COLO829 (cell line): ENCODE measurements around the gene MRM2.

ENCODE experiments used
- DNase-seq: peaks from one replicate; pipeline ENCODE4 v3.0.0; 2012; ENCODE audit warnings: low spot score

MRM2 gene

DNA sequence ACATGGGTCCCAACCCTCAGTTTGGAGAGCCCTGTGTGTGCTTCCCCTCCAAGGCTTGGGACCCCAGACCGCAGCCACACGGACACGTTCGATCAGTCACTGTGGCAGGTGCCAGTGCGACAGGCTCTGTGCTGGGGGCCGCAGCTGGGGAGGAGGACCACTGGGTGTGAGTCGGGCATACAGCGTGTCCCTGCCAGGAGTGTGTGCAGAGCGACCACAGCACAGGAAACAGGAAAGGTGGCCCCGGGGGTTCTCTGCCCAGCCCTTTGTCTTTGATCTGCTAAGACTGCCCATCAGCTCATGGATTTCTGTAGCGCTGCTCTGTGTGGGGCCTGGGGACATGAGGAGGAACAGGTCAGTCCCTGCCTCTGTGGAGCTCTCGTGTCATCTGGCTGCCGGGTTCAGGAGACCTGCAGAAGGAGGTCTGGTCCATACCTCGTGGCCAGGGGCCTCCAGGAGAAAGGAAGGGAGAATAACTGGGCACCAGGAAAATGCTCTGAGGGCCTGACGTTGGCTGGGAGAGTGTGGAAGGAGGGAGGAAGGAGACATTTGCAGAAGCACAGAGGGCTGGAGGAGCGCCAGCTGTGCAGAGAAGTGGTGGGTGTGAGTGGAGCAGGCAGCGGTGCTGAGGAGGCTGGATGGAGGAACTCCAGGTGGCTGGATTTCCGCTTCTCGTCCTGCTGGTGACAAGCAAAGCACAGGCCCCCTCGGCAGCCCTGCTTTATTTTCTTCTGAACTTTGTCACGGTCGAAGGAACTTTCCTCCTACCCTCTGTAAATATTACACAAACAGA, 4.1 kb upstream of the MRM2 start:
- DNase-seq, result no peak

DNA sequence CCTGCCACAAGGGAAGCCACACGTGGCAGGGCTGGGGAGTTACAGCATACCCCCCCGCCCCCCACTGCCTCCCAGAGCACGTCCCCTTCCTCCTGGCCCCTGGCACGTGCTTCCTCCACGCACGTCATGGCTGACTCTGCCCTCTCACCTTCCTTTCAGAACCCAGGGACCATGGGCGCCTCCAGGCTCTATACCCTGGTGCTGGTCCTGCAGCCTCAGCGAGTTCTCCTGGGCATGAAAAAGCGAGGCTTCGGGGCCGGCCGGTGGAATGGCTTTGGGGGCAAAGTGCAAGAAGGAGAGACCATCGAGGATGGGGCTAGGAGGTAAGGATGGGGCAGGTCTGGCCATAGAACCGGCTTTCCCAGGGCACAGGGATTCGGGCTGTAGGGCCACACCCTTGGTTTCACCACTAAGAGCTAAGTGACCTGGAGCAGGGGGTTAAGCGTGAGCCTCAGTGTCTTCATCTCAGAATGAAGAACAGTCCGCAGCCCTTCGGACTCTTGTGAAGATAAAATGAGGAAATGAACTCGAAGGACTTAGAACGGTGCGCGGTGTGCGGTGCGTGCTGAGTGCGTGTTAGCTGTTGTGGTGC, 2.5 kb upstream of the MRM2 start:
- DNase-seq, result no peak

DNA sequence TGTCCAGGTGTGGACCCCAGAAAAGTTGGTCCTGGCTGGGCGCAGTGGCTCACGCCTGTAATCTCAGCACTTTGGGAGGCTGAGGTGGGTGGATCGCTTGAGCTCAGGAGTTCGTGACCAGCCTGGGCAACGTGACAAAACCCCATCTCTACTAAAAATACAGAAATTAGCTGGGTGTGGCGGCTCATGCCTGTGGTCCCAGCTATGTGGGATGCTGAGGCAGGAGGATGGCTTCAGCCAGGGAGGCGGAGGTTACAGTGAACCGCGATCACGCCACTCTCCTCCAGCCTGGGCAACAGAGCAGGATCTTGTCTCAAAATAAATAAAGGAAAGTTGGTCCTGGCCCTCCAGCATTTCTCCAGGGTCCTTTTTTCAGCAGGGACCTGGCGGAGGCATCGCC, 1.5 kb upstream of the MRM2 start:
- DNase-seq, result no peak

DNA sequence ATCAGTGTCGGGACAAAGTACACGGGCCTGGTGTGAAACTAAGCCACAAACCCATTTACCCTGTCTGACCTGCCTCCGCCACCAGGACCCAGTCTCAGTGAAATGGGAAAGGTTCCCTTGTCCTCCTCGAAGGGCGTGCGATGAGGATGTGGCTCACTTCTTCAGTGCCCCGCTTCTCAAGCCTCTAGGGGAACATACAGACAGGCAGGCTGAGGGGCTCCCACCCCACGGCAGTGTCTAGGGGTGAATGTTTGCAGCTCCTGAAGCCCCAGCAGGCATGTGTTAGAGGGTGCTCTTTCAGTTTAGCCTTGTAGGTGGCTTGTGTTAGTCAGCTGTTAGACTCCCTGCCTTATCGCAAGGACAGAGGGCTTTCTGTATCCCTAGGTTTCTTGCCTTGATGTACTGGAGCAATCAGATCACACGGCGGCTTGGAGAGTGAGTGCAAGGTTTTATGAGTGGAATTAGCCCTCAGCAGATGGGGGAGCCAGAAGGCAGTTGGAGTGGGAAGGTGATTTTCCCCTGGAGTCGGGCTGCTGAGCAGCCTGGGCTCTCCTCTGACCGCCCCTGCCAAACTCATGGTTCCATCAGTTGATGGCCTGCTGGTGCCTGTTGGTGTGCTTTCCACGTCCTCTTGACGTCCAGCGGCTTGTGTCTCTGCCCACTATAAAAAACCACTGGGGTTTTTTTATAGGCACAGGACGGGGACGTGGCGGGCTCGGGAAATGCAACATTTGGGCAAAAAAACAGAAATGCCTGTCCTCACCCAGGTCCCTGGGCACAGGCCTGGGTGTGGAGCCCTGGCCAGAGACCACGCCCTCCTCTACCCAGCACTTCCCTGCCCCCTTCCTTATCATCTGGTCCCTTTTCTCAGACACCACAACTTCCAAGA, 780 bp upstream of the MRM2 start:
- DNase-seq, result no peak

DNA sequence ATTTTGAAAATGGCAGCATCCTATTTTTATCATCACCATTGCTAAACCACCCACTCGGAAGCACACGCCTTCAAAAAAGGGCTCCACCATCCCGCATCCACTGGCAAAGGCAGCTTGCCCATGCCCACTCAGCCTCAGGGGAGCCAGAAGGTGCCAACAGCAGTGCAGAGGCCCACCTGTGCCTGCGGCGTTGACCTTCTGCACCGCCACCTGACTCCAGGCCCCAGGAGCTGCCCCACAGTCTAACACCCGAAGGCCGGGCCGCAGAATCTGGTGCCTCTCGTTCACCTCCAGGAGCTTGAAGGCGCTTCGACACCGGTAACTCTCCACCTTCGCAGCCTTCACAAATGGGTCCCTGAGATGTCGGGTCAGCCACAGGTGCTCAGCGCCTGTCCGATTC, 2.8 kb downstream of the MRM2 start:
- no peak for DNase-seq

DNA sequence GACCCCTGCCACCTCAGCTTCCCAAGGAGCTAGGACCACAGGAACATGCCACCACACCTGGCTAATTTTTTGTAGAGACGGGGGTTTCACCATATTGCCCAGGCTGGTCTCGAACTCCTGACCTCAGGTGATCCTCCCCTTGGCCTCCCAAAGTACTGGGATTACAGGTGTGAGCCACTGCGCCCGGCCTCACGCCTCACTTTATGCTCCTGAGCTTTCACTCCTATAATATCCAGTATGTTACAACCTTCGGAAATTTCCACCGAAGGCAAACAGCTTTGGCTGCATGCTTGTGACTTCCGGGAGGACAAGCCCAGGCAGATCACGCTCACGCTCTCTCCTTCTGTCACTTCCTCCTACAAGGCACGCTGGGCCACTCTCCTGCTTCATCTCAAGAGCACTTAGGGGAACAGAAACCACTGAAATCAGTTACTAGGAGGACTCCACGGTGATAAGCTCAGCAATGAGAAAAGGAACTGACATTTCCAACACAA, 4.8 kb downstream of the MRM2 start:
- no peak for DNase-seq

DNA sequence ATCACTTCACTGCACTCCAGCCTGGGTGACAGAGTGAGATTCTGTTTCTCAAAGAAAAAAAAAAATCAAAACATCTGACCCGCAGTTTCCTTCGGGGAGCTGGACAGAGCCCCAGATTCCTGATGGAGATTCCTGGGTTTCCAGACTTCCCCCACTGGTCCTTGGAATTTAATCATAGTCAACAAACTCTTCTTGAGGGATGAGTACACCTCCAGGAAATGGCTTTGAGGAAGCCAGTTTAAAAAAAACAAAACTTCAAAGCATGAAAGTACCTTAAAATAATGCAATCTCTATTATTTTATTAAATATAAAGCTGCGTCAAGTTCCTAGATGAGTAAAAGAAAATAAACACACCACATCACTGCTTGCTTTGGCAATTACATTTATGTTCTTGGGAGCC, 8.1 kb downstream of the MRM2 start:
- no peak for DNase-seq

DNA sequence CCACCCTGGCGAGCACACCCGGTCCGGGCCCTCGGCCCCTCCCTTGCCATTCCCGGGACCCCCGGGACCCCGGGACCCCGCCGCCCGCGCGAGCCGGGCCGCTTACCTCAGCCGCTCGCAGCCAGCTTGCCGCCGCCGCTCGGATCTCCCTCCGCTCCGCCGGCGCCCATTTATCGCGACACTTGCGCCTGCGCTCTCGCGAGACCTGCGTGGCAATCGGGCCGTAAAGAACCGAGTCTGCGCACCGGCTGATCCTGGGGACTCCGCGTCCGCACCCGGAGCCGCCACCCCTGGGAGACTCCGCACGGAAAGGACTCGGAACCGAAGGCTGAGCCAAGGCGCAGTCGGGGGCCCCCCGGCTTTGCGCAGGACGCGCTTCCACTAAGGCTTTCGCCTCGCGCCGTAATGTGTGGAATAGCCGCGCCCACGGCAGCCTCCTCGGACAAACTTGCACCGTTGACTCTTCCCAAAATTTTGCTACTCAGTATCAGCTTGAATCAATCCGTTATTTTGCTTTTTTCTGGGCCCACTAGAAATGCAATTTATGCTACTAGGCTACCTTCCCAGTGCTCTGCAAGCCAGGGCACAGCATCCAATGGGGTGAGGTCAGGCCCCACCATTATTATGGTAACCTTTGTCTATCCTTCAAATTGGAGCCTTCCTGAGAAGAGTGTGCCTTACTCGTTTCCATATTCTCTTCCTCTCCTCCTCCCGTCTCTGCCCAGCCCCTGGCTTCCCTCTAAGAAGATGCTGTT, 9.1 kb downstream of the MRM2 start, which contains the start of gene MAD1L1:
Gene MAD1L1 (minus strand): TSS at position 180 of the 755 bp plus-strand sequence. CDS start 2,812 bp downstream, outside the sequence.
- peak; percentile 88 for DNase-seq

DNA sequence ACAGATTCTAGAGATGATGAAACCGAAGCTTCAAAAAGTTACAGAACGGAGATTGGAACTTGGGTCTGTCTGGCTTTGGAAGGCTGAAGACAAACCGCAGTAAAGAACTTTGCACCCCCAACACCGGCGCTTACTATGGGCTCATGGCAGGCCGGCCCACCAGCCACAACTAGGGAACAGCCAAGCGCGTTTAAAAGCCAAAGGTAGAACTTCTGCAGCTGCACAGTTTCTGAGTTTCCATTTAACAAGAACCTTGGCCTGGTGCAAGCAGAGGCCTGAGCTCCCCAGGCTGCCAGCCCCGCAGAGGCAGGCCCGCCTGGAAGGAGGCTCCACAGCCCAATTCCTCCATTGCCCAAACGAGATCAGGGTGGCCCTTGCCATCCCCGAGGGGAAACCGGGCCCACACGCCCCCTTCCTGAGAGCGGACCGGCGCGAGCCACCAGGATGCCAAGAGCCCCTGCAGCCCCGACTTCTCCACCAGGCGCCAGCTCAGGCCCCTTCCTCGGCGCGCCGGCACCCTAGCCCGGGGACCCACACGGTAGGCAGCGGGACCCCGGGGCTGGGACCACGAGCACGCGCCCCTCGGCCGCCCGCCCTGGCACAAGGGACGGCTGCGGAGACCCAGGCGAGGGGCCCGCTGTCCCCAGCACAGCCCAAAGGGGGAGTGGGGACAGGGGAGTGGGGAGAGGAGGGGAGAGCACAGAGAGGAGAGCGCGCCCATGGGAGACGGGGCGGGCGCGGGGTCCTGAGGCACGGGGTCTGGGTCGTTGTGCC, 9.8 kb downstream of the MRM2 start:
- DNase-seq, result no peak

DNA sequence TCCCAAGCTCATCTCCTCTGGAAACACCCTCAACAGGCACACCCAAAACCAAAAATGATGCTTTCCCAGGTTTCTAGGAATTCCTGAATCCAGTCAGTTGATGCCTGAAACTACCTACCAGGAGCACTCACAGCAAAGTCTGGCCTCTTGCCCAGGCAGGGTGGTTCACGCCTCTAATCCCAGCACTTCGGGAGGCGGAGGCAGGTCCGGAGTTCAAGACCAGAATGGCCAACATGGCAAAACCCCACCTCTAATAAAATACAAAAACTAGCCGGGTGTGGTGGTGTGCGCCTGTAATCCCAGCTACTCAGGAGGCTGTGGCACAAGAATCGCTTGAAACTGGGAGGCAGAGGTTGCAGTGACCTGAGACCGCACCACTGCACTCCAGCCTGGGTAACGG, 11.1 kb downstream of the MRM2 start:
- DNase-seq, result no peak

DNA sequence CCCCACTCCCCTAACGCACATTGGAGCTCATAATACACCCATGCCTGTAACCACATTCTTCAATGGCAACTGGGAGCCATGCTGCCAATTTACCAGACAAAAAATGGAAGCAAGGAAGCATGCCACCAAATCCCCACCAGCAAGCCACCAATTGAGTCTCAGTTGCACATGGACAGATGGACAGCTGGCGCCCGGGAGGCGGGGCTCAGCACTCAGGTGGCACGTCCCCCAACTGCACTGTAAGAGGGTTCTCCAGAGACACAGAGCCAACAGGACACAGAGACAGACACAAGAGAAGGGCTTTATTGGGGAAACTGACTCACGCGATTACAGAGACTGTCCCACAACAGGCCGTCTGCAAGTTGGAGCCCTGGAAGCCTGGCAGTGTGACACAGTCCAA, 11.8 kb downstream of the MRM2 start:
- DNase-seq, result no peak

DNA sequence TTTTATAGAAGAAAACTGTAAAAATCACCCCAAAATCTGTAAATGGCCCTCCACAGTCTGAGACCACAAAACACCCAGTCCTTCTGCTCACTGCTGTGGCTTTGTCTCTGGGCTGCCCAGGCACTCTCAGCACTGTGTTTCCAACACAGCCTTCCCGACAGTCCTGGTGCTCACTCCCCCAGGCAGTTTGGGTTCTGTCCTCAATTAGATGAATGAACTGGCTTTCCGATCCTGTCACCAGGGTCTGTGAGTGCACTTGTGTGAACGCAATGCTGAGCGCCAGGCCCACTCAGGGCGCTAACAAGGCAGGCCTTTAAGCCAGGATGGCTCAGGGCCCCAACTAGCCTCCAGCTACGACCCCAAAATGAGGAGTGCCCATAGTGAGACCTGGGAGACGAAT, 12.5 kb downstream of the MRM2 start:
- no peak for DNase-seq

DNA sequence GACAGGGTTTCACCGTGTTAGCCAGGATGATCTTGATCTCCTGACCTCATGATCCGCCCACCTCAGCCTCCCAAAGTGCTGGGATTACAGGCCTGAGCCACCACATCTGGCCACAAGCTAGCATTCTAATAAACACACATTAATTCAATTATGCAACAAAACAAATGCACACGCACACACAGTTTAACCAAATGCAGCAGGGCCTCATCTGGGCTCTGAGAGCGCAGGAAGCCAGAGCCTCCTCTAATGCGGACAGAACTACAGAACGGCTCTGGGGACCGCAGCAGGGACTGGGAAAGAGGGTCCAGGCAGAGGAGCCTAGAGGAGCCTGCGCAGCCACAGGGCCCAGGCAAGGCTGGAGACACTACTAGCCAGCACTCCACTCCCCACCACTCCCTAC, 13.1 kb downstream of the MRM2 start:
- DNase-seq, result no peak

DNA sequence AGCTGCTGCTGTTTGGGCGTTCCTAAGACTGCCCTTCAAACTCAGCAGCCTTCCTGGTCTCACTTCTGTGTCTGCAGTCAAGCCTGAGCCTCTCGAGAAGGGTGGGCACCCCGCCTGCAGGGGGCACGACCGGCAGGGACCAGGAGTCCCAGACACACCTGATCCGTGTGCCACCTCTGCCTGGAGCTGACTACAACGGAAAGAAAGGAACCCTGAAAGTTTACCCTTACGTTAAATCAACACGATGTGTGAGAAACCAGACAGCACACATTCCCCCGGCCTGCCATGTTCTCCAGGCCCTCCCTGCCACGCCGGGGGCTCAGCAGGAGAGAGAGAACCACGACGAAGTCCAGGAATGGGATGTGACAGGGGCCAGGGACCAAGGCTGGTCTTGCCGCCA, 14.3 kb downstream of the MRM2 start:
- no peak for DNase-seq

DNA sequence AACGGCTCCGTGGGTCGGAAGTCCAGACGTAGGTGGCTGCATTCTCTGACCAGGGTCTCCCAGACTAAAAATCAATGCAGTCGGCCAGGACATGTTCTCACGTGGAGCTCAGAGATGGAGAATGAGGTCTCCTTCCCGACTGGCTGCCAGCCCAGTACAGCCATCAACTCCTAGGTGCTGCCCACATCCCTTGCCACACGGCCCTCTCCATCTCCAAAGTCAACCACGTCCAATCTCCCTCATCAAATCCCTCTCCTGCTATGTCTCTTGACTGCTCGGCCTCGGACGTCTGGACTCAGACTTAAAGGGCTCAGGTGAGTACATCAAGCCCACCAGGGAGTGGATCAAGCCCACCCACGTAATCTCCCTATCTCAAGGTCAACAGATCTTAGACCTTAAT, 16.2 kb downstream of the MRM2 start:
- no peak for DNase-seq

DNA sequence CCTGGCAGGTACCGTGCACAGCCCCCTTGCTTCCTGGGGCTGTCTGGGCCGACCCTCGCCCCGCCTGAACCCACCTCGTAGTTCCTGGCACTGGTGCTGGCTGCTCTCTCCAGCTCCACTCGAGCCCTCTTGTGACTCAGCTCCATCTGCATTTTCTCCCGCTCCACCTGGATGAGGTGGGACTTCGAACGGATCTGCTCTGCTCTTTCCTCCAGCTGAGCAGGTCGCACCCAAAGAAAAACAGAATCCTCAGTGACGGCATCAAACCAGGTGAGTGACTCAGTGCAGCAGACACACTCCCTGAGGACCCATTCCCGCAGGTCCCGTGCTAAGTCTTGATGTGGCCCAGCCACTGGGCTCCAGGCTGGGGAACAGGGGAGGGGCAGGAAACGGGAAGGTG, 16.7 kb downstream of the MRM2 start:
- DNase-seq, result no peak

DNA sequence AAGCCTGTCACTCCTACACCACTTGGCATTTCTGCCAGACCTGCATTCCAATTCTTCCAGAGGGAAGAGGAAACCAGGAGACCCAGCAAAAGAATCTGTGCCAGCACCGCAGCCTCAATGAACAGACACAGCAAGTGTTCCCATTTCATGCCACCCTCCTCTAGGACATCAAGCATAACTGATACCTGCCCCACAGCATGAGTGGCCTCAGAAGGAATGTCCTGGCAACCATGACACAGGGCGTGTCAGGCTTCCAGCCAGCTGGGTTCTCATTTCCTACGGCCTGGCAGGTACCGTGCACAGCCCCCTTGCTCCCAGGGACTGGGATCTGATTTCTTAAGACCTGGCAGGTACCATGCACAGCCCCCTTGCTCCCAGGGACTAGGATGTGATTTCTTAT, 17.1 kb downstream of the MRM2 start:
- no peak for DNase-seq

DNA sequence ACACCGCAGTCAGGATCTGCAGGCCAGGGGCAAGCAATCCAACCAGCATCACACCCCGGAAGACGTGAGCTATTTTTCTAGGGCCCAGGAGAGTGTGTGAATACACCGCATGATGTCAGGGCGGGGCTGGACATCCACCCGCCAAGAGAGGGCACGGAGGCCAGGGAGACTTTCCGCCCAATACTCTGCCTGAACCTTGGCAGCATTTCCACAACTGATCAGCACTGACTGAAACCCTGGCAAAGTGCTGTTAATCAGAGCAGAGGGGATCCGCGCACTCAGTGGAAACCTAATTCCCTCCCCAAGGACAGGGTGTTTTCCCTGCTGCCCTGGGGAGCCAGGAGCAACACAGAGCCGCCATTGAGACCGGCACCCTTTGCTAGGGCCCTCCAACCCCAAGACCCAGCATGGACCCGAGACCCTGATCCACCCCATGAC, 17.5 kb downstream of the MRM2 start:
- DNase-seq, result no peak

DNA sequence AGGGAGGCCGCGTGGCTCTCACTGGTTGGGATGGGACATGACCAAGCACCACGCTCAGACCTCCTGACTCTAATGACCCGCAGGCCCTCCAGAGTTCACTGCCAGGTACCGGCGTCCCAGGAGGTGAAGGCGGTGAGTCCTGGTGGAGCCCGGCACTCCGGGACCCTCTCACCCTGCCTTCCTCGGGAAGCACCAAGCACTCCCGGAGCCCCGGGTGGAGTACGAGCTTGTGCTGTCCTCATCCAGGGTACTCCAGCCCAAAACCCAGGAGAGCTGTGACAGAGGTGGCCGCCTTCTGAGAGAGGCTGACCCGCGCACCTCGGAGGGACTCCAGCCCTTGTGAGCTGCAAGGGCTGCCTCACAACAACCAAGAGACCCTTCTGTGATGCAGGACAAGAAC, 18.7 kb downstream of the MRM2 start:
- DNase-seq, result no peak

DNA sequence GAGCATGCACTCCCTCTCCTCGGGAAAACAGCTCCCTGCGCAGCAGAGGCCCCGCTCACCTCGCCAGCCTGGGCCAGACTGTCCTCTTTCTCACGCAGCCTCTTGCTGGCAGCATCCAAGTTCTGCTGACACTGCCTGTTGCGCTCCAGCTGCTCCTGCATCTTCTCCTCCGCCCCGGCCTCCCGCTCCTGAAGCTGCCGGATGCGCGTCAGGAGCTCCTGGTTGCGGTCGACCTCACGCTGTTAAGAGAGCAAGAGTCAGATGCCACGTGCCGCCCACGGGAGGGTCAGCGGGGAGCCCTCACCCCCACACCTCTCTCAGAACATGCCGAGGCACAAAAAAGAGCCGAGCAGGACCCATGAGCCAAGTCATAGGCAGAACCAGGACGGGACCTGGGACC, 19.5 kb downstream of the MRM2 start:
- no peak for DNase-seq

DNA sequence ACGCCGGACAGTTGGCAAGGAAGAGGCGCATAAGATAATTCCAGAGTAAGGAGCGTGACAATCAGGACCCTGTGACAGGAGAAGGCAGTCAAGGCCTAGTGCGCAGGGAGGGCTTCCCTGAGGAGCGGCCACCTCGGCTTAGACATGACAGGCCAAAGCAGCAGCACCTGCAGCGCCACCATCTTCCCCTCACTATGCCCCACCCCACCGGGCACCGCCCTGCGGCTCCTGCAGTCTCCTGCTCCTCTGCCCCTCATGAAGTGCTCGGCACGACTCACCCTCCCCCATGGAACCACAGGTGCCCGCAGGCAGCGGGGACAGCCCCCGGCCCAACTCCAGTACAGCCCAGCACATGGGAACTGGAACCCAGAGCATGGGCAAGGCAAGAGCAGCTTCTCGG, 21.1 kb downstream of the MRM2 start:
- no peak for DNase-seq
